Neural cell (in vitro differentiated cells): Measurements from ENCODE around the gene FAM43B. TPM values are rescaled to one million over a fixed set of nuclear protein-coding genes. Genes with fewer than 3 reads are reported as not detected.

Experiments
- H2AFZ ChIP-seq: fragments of 200-600, 300-800 bp; sonication (generic), shearing (Covaris generic); 2 replicates; pipeline ENCODE4 v1.6.0; 2014; ENCODE audit warnings: low read depth, mild to moderate bottlenecking, antibody characterized with exemption, low read length, moderate library complexity
- H3F3A ChIP-seq: fragments of 200-600 bp; shearing (Covaris generic); 2 replicates; pipeline ENCODE4 v1.6.1; 2016; ENCODE audit warnings: mild to moderate bottlenecking, moderate library complexity, mixed read lengths, antibody characterized with exemption, low read length; ENCODE audit not compliant: insufficient read depth, poor library complexity, severe bottlenecking
- H3K27ac ChIP-seq: fragments of 200-600, 300-800 bp; sonication (generic), shearing (Covaris generic); 2 replicates; pipeline ENCODE4 v1.5.1; 2014; ENCODE audit warnings: mild to moderate bottlenecking, low read length, moderate library complexity
- H3K27me3 ChIP-seq: fragments of 300-800, 200-600 bp; sonication (generic), shearing (Covaris generic); 2 replicates; pipeline ENCODE4 v1.6.0; 2014; ENCODE audit warnings: mild to moderate bottlenecking, low read depth, low read length, moderate library complexity; ENCODE audit not compliant: insufficient read depth
- H3K36me3 ChIP-seq: fragments of 300-800, 200-600 bp; sonication (generic), shearing (Covaris generic); 2 replicates; pipeline ENCODE4 v1.5.1; 2014; ENCODE audit warnings: mild to moderate bottlenecking, antibody characterized with exemption, low read length, moderate library complexity; ENCODE audit not compliant: insufficient read depth
- H3K4me2 ChIP-seq: fragments of 300-800, 200-600 bp; sonication (generic), shearing (Covaris generic); 2 replicates; pipeline ENCODE4 v1.6.0; 2014; ENCODE audit warnings: mild to moderate bottlenecking, low read length
- H3K4me3 ChIP-seq: fragments of 300-800, 200-600 bp; sonication (generic), shearing (Covaris generic); 2 replicates; pipeline ENCODE4 v1.5.1; 2014; ENCODE audit warnings: mild to moderate bottlenecking, low read length, moderate library complexity
- H3K79me2 ChIP-seq: fragments of 200-600 bp; shearing (Covaris generic); replicated peaks from 2 replicates; pipeline ENCODE4 v1.6.0; 2014; ENCODE audit warnings: mild to moderate bottlenecking, low read length, moderate library complexity; ENCODE audit not compliant: insufficient read depth
- H3K9ac ChIP-seq: fragments of 300-800, 200-600 bp; sonication (generic), shearing (Covaris generic); 2 replicates; pipeline ENCODE4 v1.6.1; 2016; ENCODE audit warnings: mild to moderate bottlenecking, low read length, mixed read lengths
- H3K9me2 ChIP-seq: fragments of 200-600 bp; shearing (Covaris generic); 2 replicates; pipeline ENCODE4 v1.6.1; 2016; ENCODE audit warnings: mild to moderate bottlenecking, low read length, mixed read lengths; ENCODE audit not compliant: insufficient read depth
- H3K9me3 ChIP-seq: fragments of 200-600, 300-800 bp; sonication (generic), shearing (Covaris generic); 2 replicates; pipeline ENCODE4 v1.6.1; 2016; ENCODE audit warnings: mild to moderate bottlenecking, mixed run types, low read length, moderate library complexity, mixed read lengths
- H4K20me1 ChIP-seq: fragments of 200-600 bp; shearing (Covaris generic); 2 replicates; pipeline ENCODE4 v1.6.1; 2016; ENCODE audit warnings: mild to moderate bottlenecking, mixed run types; ENCODE audit not compliant: insufficient read depth
- CTCF ChIP-seq: fragments of 450-650 bp; IDR thresholded peaks from 2 replicates; pipeline ENCODE4 v1.5.1; 2014; ENCODE audit warnings: antibody characterized with exemption, mild to moderate bottlenecking, moderate library complexity; ENCODE audit not compliant: poor library complexity, severe bottlenecking
- EP300 ChIP-seq: fragments of 450-650 bp; conservative IDR thresholded peaks from 2 replicates; pipeline ENCODE4 v1.6.1; 2014; ENCODE audit warnings: antibody characterized with exemption, mild to moderate bottlenecking, moderate library complexity; ENCODE audit not compliant: poor library complexity, severe bottlenecking
- EZH2 ChIP-seq: fragments of 200-600, 300-800 bp; shearing (Covaris generic), sonication (generic); IDR thresholded peaks from 2 replicates; pipeline ENCODE4 v1.6.1; 2014; ENCODE audit warnings: antibody characterized with exemption, low read length, borderline replicate concordance, mild to moderate bottlenecking; ENCODE audit not compliant: insufficient read depth, poor library complexity, severe bottlenecking
- MXI1 ChIP-seq: fragments of 450-650 bp; conservative IDR thresholded peaks from 2 replicates; pipeline ENCODE4 v1.6.1; 2014; ENCODE audit warnings: antibody characterized with exemption, mild to moderate bottlenecking; ENCODE audit not compliant: poor library complexity, severe bottlenecking
- POLR2AphosphoS5 ChIP-seq: IDR thresholded peaks from 2 replicates; pipeline ENCODE4 v1.6.1; 2012
- RAD21 ChIP-seq: fragments of 450-650 bp; conservative IDR thresholded peaks from 2 replicates; pipeline ENCODE4 v1.6.1; 2014; ENCODE audit warnings: antibody characterized with exemption, mild to moderate bottlenecking, moderate library complexity
- REST ChIP-seq: IDR thresholded peaks from 2 replicates; pipeline ENCODE4 v1.6.1; 2012; ENCODE audit warnings: borderline replicate concordance
- SMC3 ChIP-seq: fragments of 450-650 bp; conservative IDR thresholded peaks from 2 replicates; pipeline ENCODE4 v1.6.1; 2014; ENCODE audit warnings: antibody characterized with exemption, mild to moderate bottlenecking, moderate library complexity; ENCODE audit not compliant: poor library complexity
- TAF1 ChIP-seq: IDR thresholded peaks from 2 replicates; pipeline ENCODE4 v1.6.1; 2012; ENCODE audit warnings: low read depth
- polyA plus RNA-seq: library from polyadenylated mRNA; depleted of rRNA; stranded (reverse); fragments of >200 nt; gene quantifications from 2 replicates; pipeline ENCODE4 v1.2.3, GENCODE V29; 2014

FAM43B gene
- polyA plus RNA-seq, 1 donor from 2014 or later, result 1.3 TPM

- H4K20me1 ChIP-seq, result no peaks in the 10 kb centered on the region
- H3K9me2 ChIP-seq, result no peaks in the 10 kb centered on the region
- no peak overlapping the region for H3K4me2 ChIP-seq
- H3K27me3 ChIP-seq, result no peaks in the 10 kb centered on the region
- no peak overlapping the region for H3K4me3 ChIP-seq
- H3K9ac ChIP-seq, result no peak overlapping the region
- no peak for TF ChIP-seq POLR2AphosphoS5
- H3K9me3 ChIP-seq, result no peaks in the 10 kb centered on the region
- H3K79me2 ChIP-seq, result no peaks in the 10 kb centered on the region
- no peak overlapping the region for H2AFZ ChIP-seq
- H3K27ac ChIP-seq, result no peak overlapping the region
- H3F3A ChIP-seq, result no peaks in the 10 kb centered on the region
- H3K36me3 ChIP-seq, result no peaks in the 10 kb centered on the region
Observed at GRCh38 chr1:20534659-20535417, 17.5 kb upstream of the FAM43B start.

- H3K9ac ChIP-seq, result no peak overlapping the region
- no peak overlapping the region for H3K27ac ChIP-seq
- H3K9me3 ChIP-seq, result no peaks in the 10 kb centered on the region
- TF ChIP-seq REST (no peak), SMC3 (no peak), CTCF (no peak), RAD21 (no peak), EZH2 (no peak), EP300 (no peak), POLR2AphosphoS5 (no peak), TAF1 (no peak), MXI1 (no peak)
- H2AFZ ChIP-seq, result no peak overlapping the region
- no peaks in the 10 kb centered on the region for H3F3A ChIP-seq
- no peak overlapping the region for H3K4me3 ChIP-seq
- H3K79me2 ChIP-seq, result no peaks in the 10 kb centered on the region
- H3K4me2 ChIP-seq, result no peak overlapping the region
- H3K9me2 ChIP-seq, result no peaks in the 10 kb centered on the region
- no peaks in the 10 kb centered on the region for H3K36me3 ChIP-seq
- H3K27me3 ChIP-seq, result no peaks in the 10 kb centered on the region
- H4K20me1 ChIP-seq, result no peaks in the 10 kb centered on the region
Observed at GRCh38 chr1:20538227-20538626, 14.1 kb upstream of the FAM43B start.
